Muscle layer of colon (tissue), 2 donors: ENCODE results near the gene STAC2.

Experiments
- H3K27ac ChIP-seq: one replicate; pipeline ENCODE4 v1.7.0; 2013; ENCODE audit warnings: low read depth, mild to moderate bottlenecking, low read length, moderate library complexity
- H3K27me3 ChIP-seq, 2 donors: one replicate each; pipeline ENCODE4 v1.7.0; 2013; ENCODE audit warnings: low read length in 2 of 2, mild to moderate bottlenecking in 2 of 2; ENCODE audit not compliant: insufficient read depth in 2 of 2, control insufficient read depth in 1 of 2
- H3K36me3 ChIP-seq: one replicate; pipeline ENCODE4 v1.7.0; 2013; ENCODE audit warnings: mild to moderate bottlenecking, low read length; ENCODE audit not compliant: insufficient read depth
- H3K4me1 ChIP-seq: one replicate; pipeline ENCODE4 v1.7.0; 2013; ENCODE audit warnings: mild to moderate bottlenecking, low read length; ENCODE audit not compliant: insufficient read depth
- H3K4me3 ChIP-seq, 2 donors: one replicate each; pipeline ENCODE4 v1.7.0; 2013; ENCODE audit warnings: low read length in 2 of 2, low read depth in 1 of 2, mild to moderate bottlenecking in 1 of 2, moderate library complexity in 1 of 2
- H3K9ac ChIP-seq: one replicate; pipeline ENCODE4 v1.7.0; 2013; ENCODE audit warnings: low read length
- H3K9me3 ChIP-seq: one replicate; pipeline ENCODE4 v1.7.0; 2013; ENCODE audit warnings: mild to moderate bottlenecking, low read length
- donor health status: abdominal sarcoma.
- donor health status: Adenocarcinoma of cecum.

The STAC2 gene

DNA sequence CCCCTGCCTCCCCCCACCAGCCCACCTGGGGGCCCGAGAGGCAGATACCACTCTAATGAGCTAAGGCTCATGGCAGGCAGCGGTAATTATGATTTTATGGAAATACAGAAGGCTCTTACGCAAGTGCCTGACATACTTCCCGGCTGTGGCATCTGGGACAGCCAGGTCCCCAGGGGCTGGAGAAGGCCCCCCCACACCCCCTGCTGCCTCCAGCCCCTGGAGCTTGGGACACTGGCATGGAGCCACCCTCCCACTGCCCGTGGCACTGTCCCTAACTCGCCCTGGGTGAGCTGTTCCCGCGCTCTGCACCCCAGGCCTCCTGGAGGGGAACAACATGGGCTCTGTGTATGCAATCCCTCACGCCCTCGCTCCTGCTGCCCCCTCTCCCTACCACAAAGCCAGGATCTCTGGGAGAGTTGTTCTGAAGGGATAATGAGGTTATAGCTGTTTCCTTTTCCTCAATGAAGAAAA lies 5.4 kb upstream of the STAC2 start:
- H3K9ac ChIP-seq: no peak overlapping the region
- H3K4me3 ChIP-seq: no peak overlapping the region

DNA sequence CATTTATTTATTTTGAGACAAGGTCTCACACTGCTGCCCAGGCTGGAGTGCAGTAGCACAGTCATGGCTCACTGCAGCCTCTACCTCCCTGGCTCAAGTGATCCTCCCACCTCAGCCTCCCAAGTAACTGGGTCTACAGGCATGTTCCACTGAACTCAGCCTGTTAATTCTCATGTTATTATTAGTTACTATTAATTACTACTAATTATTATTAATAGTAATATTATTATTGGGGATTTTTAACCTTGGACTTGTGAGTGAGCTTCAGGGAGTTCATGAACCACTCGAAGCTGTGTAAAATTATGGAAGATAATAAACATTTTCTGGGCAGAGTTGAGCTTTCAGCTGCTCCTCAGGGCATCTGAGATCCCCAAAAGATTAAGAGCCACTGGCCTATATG lies 4.6 kb upstream of the STAC2 start:
- Histone ChIP-seq H3K36me3 (no peaks in the 10 kb centered on the region), H3K27ac (no peak overlapping the region), H3K4me1 (peaks cover 11% of the 10 kb centered on the region), H3K9ac (no peak overlapping the region), H3K27me3 (peaks cover 21 to 58% of the 10 kb centered on the region in 2 donors), H3K9me3 (no peaks in the 10 kb centered on the region), H3K4me3 (no peak overlapping the region)

More for the DNA sequence above, 5.4 kb upstream of the STAC2 start:
- no peaks in the 10 kb centered on the region for H3K36me3 ChIP-seq
- peaks cover 18 to 50% of the 10 kb centered on the region in 2 donors for H3K27me3 ChIP-seq
- no peaks in the 10 kb centered on the region for H3K9me3 ChIP-seq
- H3K27ac ChIP-seq: no peak overlapping the region
- peaks cover 9% of the 10 kb centered on the region for H3K4me1 ChIP-seq

- H3K36me3 ChIP-seq: no peaks in the 10 kb centered on the region
- peaks cover 21 to 68% of the 10 kb centered on the region in 2 donors for H3K27me3 ChIP-seq
- no peak overlapping the region for H3K27ac ChIP-seq
- peaks cover 11% of the 10 kb centered on the region for H3K4me1 ChIP-seq
- no peaks in the 10 kb centered on the region for H3K9me3 ChIP-seq
- H3K4me3 ChIP-seq: no peak overlapping the region
- no peak overlapping the region for H3K9ac ChIP-seq
These were observed 3.6 kb upstream of the STAC2 start for GRCh38 chr17:39229274-39229913.

DNA sequence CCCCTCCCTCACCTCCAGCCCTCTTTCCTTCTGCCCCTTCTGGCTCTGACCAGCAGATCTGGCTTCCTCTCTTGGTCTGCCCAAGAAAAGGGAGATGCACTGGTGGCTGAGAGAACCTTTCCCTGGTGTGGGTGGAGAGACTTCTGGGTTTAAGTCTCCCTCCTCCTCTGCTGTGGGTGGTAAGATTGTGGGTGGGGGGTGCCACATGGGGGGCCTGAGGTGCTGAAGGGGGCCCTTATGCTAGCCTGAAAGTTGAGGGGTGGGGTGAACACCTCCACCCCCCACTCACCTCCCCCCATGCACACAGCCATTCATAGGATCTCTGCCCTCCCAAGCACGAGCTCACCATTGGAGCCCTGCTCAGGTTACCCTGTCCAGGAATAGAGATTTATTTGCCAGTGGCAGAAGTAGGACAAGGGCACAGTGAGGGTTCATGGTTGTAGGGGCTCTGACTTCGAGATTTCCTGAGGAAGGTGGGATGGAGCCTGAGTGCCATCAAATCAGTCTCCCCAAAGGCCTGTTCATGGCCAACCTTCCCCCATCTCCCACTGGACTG lies 1.7 kb upstream of the STAC2 start:
- Histone ChIP-seq H3K9ac (no peak overlapping the region), H3K4me3 (no peak overlapping the region), H3K4me1 (peaks cover 11% of the 10 kb centered on the region), H3K27me3 (peaks cover 21 to 64% of the 10 kb centered on the region in 2 donors), H3K36me3 (no peaks in the 10 kb centered on the region), H3K27ac (no peak overlapping the region), H3K9me3 (no peaks in the 10 kb centered on the region)

- Histone ChIP-seq H3K9me3 (no peaks in the 10 kb centered on the region), H3K27ac (no peak overlapping the region), H3K4me1 (peaks cover 5% of the 10 kb centered on the region), H3K4me3 (peak overlapping the region in 1 of 2 donors; percentile 58), H3K36me3 (no peaks in the 10 kb centered on the region), H3K9ac (no peak overlapping the region), H3K27me3 (peaks cover 12 to 51% of the 10 kb centered on the region in 2 donors)
These were observed 376 bp upstream of the STAC2 start for GRCh38 chr17:39225959-39226683.

DNA sequence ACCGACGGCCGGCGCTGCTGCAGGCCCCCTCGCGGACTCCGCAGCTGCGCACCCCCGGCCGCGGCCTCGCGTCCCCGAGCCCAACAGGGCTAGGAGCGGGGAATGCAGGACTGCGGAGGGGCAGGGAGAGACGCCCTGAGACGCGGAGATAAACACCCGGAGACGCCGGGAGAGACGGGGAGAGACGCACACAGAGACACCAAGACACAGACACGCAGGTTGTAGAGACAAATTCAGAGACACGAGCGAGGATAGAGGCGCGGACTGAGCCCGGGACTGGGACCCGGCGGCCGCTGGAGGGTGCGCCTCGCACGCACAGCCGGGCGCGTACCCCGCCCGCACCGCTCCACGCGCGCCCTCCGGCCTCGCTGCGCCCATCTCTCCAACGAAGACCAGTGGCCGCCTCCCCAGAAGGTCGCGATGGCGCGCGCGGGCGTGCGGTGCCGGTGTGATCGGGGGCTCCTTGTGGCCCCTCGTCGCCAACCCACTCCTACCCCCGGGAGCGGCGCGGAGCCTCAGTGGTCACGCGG lies 902 bp downstream of the STAC2 start:
- H3K36me3 ChIP-seq: no peaks in the 10 kb centered on the region
- H3K9me3 ChIP-seq: no peaks in the 10 kb centered on the region
- H3K27me3 ChIP-seq: peaks cover 12 to 46% of the 10 kb centered on the region in 2 donors
- H3K9ac ChIP-seq: no peak overlapping the region
- H3K4me3 ChIP-seq: peak overlapping the region in 1 of 2 donors; percentile 20
- peaks cover 5% of the 10 kb centered on the region for H3K4me1 ChIP-seq
- H3K27ac ChIP-seq: no peak overlapping the region

DNA sequence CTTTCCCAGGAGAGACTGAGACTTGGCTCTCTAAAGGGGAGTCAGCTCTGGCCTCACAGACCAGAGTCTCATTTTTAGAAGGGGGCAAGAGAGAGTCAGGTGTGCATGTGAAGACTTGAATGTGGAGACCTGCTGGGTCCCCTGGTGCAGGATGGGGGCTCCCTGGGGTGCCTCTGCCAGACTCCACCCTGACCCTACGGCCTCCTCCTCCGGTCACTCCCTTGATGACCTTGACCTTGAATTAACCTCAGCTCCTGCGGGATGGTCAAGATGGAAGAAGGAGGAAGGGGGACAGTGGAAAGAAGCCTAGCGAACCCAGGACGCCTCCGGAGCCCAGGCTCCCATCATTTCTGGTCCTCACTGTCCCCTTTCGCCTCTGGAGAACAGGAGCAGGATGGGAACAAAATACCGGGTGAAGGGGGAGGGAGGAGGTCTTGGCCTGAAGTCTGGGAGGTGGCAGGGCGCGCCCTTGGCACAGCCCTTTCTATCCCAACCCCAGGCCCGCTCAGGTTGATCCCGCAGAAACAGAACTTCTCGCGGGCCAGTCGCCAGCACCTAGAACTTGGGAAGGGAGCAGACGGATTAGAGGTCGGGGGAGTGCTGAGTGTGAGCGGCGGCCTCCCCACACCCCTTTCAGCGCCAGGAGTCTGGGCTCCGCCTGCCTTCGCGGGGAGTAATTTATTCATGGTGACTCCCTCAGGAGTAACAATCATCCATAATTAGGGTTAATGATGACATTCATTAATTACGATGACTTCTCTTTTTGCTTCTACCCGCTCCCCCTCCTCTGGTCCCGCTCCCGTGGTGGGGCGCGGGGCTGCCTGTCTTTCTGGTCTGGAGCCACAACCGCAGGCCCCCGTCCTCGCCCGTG lies 1.6 kb downstream of the STAC2 start:
- Histone ChIP-seq H3K9ac (no peak overlapping the region), H3K27ac (no peak overlapping the region), H3K36me3 (no peaks in the 10 kb centered on the region), H3K9me3 (no peaks in the 10 kb centered on the region), H3K4me3 (no peak overlapping the region), H3K4me1 (peaks cover 5% of the 10 kb centered on the region), H3K27me3 (peaks cover 12 to 41% of the 10 kb centered on the region in 2 donors)

GRCh38 chr17:39222866-39223834 lies 2.6 kb downstream of the STAC2 start:
- H3K4me3 ChIP-seq: no peak overlapping the region
- H3K9ac ChIP-seq: no peak overlapping the region
- peaks cover 5% of the 10 kb centered on the region for H3K4me1 ChIP-seq
- H3K27ac ChIP-seq: no peak overlapping the region
- no peaks in the 10 kb centered on the region for H3K9me3 ChIP-seq
- H3K36me3 ChIP-seq: no peaks in the 10 kb centered on the region
- H3K27me3 ChIP-seq: peaks cover 12 to 38% of the 10 kb centered on the region in 2 donors

- Histone ChIP-seq H3K27me3 (peaks cover 6 to 30% of the 10 kb centered on the region in 2 donors), H3K4me3 (no peak overlapping the region), H3K36me3 (no peaks in the 10 kb centered on the region), H3K9me3 (no peaks in the 10 kb centered on the region), H3K27ac (no peak overlapping the region), H3K9ac (no peak overlapping the region), H3K4me1 (peaks cover 5% of the 10 kb centered on the region)
These were observed 3.6 kb downstream of the STAC2 start for GRCh38 chr17:39222151-39222550.

DNA sequence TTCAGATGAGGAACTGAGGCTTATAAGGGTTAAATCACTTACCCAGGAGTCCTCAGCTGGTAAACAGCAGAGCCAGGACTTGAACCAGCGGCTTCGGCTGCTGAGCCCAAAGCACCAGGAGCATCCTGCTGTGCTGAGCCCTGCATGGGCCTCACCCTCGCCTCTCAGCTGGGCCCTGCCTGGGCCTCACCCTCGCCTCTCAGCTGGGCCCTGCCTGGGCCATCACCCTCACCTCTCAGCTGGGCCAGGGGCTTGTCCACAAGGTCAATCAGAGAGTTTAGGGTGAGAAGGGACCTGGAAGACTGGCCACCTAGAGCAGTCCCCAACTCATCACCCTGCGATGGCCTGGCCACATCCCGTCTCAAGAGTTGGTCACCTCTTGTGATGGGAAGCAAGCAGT lies 4.2 kb downstream of the STAC2 start:
- H3K4me3 ChIP-seq: no peak overlapping the region
- H3K27ac ChIP-seq: no peak overlapping the region
- no peaks in the 10 kb centered on the region for H3K9me3 ChIP-seq
- peaks cover 6 to 24% of the 10 kb centered on the region in 2 donors for H3K27me3 ChIP-seq
- no peaks in the 10 kb centered on the region for H3K36me3 ChIP-seq
- no peak overlapping the region for H3K9ac ChIP-seq
- peaks cover 5% of the 10 kb centered on the region for H3K4me1 ChIP-seq
